Measurements from ENCODE around the gene CRYBG2. TPM values are rescaled to one million over a fixed set of nuclear protein-coding genes. Genes with fewer than 3 reads are reported as not detected.

CRYBG2 gene
- total and polyA plus RNA-seq, 2 of the 13 experiments (the other 11 are each of a cell fraction or from before 2014, with no cell fraction given): 1.3 to 2.9 TPM

DNA sequence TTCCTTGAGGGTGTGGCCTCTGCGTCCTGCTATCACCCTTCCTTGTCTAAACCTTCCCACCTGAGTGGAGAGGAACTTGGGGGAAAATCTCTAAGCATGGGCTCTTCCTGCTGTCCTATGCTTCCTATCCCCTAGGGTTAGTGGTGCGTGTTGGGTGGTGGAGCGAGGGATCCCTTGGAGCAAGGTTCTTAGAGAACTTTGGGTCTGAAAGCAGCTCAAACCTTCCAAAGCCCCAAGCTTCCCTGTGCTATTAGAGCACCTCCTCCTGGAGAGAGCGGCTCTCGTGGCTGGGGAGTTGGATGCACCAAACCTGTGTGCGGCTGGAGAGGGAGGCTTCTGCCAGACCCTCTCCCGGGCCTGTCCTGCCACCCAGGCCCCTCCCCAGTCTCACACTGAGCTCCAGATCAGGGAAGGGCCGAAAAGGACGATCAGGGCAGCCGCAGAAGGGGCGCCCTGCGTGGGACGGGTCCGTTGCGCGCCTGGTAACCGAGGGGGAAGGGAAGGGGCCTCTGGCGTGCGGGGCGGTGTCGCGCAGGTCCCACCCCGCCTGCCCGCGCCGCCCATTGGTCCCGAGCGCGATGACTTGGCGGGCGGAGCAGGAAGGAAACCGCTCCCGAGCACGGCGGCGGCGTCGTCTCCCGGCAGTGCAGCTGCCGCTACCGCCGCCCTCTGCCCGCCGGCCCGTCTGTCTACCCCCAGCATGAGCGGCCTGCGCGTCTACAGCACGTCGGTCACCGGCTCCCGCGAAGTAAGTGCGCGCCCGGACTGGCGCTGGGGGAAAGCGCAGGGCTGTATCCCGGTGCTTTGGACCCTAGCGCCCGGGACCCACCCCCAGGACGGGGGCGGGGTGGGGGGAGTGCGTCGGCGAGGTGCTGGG lies 74.2 kb downstream of the CRYBG2 start, which contains the start of gene SH3BGRL3 (continued):
- TF ChIP-seq ARID5B (CRISPR knock-in tag; IDR thresholded peaks at IDR 0.05) (0 out of 2 replicates have a peak, but pooled peaks have one; percentile 23), PTBP1 (IDR thresholded peaks at IDR 0.05; ENCODE audit: low read depth, low read length, poor library complexity, severe bottlenecking) (no peak), KDM4B (CRISPR knock-in tag; IDR thresholded peaks at IDR 0.05) (no peak), GZF1 (CRISPR knock-in tag; IDR thresholded peaks at IDR 0.05) (no peak), ZBTB7B (CRISPR knock-in tag; IDR thresholded peaks at IDR 0.05) (no peak), BRCA1 (CRISPR knock-in tag; IDR thresholded peaks at IDR 0.05) (no peak), ZNF512 (CRISPR knock-in tag; IDR thresholded peaks at IDR 0.05) (no peak), TBX3 (IDR thresholded peaks at IDR 0.05; ENCODE audit: borderline replicate concordance) (no peak), NKX3-1 (CRISPR knock-in tag; IDR thresholded peaks at IDR 0.05) (no peak), SP4 (CRISPR knock-in tag; IDR thresholded peaks at IDR 0.05) (peak; percentile 75; the same call in 1 of the 2 replicates), FOXK2 (IDR thresholded peaks at IDR 0.05) (no peak), SMARCC2 (IDR thresholded peaks at IDR 0.05) (no peak), MTF2 (CRISPR knock-in tag; IDR thresholded peaks at IDR 0.05; ENCODE audit: borderline replicate concordance) (no peak), THAP8 (CRISPR knock-in tag; IDR thresholded peaks at IDR 0.05; ENCODE audit: borderline replicate concordance) (no peak), ZNF33B (CRISPR knock-in tag; IDR thresholded peaks at IDR 0.05) (no peak), SYNCRIP (IDR thresholded peaks at IDR 0.05; ENCODE audit: insufficient read depth, low read depth, low read length) (no peak), ZNF530 (CRISPR knock-in tag; IDR thresholded peaks at IDR 0.05; ENCODE audit: low read depth) (no peak)
- TF ChIP-seq, protein P1, sequence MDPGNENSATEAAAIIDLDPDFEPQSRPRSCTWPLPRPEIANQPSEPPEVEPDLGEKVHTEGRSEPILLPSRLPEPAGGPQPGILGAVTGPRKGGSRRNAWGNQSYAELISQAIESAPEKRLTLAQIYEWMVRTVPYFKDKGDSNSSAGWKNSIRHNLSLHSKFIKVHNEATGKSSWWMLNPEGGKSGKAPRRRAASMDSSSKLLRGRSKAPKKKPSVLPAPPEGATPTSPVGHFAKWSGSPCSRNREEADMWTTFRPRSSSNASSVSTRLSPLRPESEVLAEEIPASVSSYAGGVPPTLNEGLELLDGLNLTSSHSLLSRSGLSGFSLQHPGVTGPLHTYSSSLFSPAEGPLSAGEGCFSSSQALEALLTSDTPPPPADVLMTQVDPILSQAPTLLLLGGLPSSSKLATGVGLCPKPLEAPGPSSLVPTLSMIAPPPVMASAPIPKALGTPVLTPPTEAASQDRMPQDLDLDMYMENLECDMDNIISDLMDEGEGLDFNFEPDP (CRISPR knock-in tag; conservative IDR thresholded peaks at IDR 0.05): no peak
- TF ChIP-seq, protein P2, sequence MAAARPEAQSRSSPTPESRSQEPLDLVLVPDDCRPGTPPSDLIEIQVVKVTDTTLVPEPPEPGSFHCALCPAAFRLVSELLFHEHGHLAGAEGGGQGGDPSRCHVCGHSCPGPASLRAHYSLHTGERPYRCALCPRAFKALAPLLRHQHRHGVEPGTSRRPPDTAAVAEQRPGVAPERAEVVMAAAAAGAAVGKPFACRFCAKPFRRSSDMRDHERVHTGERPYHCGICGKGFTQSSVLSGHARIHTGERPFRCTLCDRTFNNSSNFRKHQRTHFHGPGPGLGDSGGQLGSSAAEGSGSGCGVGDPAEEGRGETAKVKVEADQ (CRISPR knock-in tag; IDR thresholded peaks at IDR 0.05; ENCODE audit: borderline replicate concordance): no peak
